GM12878 (cell line): ENCODE measurements around the gene CLDN7.

Experiments
- BCLAF1 ChIP-seq: fragments of 450-650 bp; IDR thresholded peaks from 2 replicates; pipeline ENCODE4 v1.6.1; 2017; ENCODE audit warnings: antibody characterized with exemption, mild to moderate bottlenecking, moderate library complexity
- BRCA1 ChIP-seq: IDR thresholded peaks from 2 replicates; pipeline ENCODE4 v1.6.1; 2011; ENCODE audit warnings: low read depth, low read length, improper control_type of control experiment
- CHD1 ChIP-seq: IDR thresholded peaks from 2 replicates; pipeline ENCODE4 v1.6.1; 2012; ENCODE audit warnings: low read depth, low read length, improper control_type of control experiment
- CTCF ChIP-seq, 3 experiments: IDR thresholded peaks in 2 of 3; conservative IDR thresholded peaks in 1 of 3; 2 replicates each; pipeline ENCODE4 v1.5.1; 2011; ENCODE audit warnings: low read depth in 3 of 3, low read length in 3 of 3, mild to moderate bottlenecking in 3 of 3, control low read depth in 2 of 3, moderate library complexity in 2 of 3, inconsistent platforms in 1 of 3, mixed read lengths in 1 of 3; ENCODE audit not compliant: control insufficient read depth in 2 of 3, insufficient read depth in 1 of 3; ENCODE audit errors: extremely low read depth in 1 of 3
- EED ChIP-seq: sonication (generic); IDR thresholded peaks from 2 replicates; pipeline ENCODE4 v1.6.1; 2016; ENCODE audit warnings: antibody characterized with exemption, low read depth
- RAD51 ChIP-seq: fragments of 450-650 bp; IDR thresholded peaks from 2 replicates; pipeline ENCODE4 v1.6.1; 2016; ENCODE audit warnings: moderate library complexity, mild to moderate bottlenecking, inconsistent platforms
- REST ChIP-seq: IDR thresholded peaks from 2 replicates; pipeline ENCODE4 v1.6.1; 2012; ENCODE audit warnings: mild to moderate bottlenecking, low read depth, low read length
- TAF1 ChIP-seq: IDR thresholded peaks from 2 replicates; pipeline ENCODE4 v1.6.1; 2011; ENCODE audit warnings: mild to moderate bottlenecking, low read depth, low read length, borderline replicate concordance
- ZNF274 ChIP-seq: IDR thresholded peaks from one replicate; pipeline ENCODE4 v1.8.0; 2011; ENCODE audit not compliant: insufficient read length, insufficient read depth

GRCh38 chr17:7211491-7212273 is 50.6 kb downstream of the CLDN7 start:
- no peak for TF ChIP-seq EED
- TF ChIP-seq TAF1, result no peak
- TF ChIP-seq ZNF274, result no peak
- no peak for TF ChIP-seq CTCF (IDR thresholded peaks at IDR 0.05 in 2 of 3, conservative IDR thresholded peaks at IDR 0.05 in 1 of 3; ENCODE audit: control insufficient read depth in 2 of 3, extremely low read depth in 1 of 3, insufficient read depth in 1 of 3, low read depth in 3 of 3, low read length in 3 of 3)
- TF ChIP-seq CHD1, result no peak
- no peak for TF ChIP-seq BRCA1
- no peak for TF ChIP-seq REST
- no peak for TF ChIP-seq RAD51
- no peak for TF ChIP-seq BCLAF1
